Measurements from ENCODE around the gene PTPRE. TPM values are rescaled to one million over a fixed set of nuclear protein-coding genes. Genes with fewer than 3 reads are reported as not detected.

PTPRE gene
- total RNA-seq, 2 donors from 2014 or later, result 6.5 to 8.9 TPM

DNA sequence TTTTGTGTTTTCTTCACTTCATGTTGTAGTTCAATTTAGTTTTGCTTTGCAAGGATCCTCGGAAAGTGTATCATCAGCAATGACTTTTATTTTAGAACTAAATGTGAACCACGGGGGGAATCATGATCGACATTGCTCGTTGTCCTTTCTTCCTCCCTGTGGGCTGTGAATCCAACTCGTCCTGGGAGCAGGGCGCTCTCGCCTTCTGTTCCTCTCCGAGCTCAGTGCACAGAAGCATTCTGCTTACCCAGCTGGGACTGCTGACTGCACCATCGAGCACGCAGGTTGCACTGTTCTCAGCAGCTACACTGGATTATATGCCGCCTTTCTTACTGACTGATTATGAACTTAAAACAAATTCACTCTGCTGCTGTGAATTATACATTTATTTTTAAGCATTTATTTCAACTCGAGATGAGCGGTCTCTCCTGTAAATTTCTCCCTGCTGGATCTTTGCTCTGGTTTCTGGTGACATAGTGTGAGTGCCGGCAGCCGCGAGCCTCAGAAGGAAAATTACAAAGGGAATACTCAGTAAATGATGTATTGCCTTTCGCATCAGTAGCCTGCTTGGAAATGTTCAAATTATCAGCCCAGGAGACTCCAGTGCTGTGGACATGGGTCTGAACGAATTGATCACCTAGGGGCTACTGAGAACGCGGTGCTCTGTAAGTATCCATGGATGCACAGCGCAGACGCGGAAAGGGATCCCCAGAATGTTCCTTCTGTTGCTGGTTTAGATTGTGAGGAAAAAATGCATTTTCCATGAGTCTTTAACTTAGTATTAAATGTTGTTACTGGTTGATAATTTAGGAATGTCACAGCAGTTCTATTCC lies 92.6 kb downstream of the PTPRE start:
- Histone ChIP-seq H3K27me3 (no peaks in the 10 kb centered on the region), H3K27ac (no peak overlapping the region), H3K36me3 (replicated peaks in 1 of 2; ENCODE audit: insufficient read depth in 1 of 2, low read depth in 2 of 2) (no peaks in the 10 kb centered on the region), H3K4me1 (no peaks in the 10 kb centered on the region), H3K4me3 (no peak overlapping the region), H3K9me3 (no peaks in the 10 kb centered on the region)
- no peak for TF ChIP-seq POLR2A (IDR thresholded peaks at IDR 0.05)
- TF ChIP-seq, protein P1, sequence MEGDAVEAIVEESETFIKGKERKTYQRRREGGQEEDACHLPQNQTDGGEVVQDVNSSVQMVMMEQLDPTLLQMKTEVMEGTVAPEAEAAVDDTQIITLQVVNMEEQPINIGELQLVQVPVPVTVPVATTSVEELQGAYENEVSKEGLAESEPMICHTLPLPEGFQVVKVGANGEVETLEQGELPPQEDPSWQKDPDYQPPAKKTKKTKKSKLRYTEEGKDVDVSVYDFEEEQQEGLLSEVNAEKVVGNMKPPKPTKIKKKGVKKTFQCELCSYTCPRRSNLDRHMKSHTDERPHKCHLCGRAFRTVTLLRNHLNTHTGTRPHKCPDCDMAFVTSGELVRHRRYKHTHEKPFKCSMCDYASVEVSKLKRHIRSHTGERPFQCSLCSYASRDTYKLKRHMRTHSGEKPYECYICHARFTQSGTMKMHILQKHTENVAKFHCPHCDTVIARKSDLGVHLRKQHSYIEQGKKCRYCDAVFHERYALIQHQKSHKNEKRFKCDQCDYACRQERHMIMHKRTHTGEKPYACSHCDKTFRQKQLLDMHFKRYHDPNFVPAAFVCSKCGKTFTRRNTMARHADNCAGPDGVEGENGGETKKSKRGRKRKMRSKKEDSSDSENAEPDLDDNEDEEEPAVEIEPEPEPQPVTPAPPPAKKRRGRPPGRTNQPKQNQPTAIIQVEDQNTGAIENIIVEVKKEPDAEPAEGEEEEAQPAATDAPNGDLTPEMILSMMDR (IDR thresholded peaks at IDR 0.05), result no peak
- WGBS, 2 donors, result 55 to 61% methylated on average over 23 of the region's 23 CpGs
- DNase-seq (no peak), ATAC-seq (no peak)
- intact Hi-C loops (cut with DNase I), result no loop called here

DNA sequence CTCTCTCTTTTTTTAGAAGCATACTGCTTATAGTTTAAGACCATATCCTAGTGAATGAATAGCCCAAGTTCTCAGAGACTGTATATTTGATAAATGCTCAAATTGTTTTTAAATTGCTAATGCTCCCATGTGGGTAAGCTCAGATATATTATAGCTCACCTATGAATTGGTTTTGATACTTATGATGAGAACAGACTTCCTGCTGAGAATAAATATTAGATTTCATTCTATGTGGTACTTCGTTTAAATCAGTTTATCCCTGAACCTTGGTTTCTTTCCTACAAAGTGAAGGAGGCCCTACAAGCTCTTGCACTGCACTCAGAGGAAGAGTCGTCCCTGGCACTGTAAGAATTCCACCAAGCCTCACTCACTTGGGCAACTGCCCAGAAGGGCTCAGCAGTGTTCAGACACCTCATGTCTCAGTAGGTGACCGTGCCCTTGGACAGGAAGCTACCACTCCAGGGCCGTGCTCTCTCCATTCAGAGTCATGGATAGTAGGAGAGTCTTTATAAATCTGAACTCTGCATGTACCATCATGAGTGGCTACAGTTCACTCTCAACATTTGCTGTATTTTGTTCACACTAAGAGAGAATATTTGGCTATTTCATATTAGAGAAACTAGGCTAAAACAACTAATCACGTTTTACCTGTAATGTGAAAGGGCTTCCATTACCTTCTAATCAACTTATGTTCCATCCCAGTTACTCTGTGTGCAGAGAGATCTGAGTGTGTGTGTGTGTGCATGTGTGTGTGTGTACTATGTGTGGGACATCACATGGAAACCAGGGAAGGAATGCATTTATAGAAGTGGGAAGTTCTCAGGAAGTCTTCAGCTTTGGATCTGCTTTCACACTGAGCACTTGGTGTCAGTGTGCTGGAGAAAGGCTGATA lies 93.8 kb downstream of the PTPRE start:
- DNase-seq (no peak), ATAC-seq (no peak)
- H3K27me3 ChIP-seq, result no peaks in the 10 kb centered on the region
- 35 to 40% methylated on average over 5 of the region's 5 CpGs for WGBS, 2 donors
- no peak overlapping the region for H3K27ac ChIP-seq
- H3K9me3 ChIP-seq, result no peaks in the 10 kb centered on the region
- no peaks in the 10 kb centered on the region for H3K4me1 ChIP-seq
- TF ChIP-seq POLR2A (IDR thresholded peaks at IDR 0.05), result no peak
- TF ChIP-seq, protein P1 (IDR thresholded peaks at IDR 0.05), result no peak
- H3K36me3 ChIP-seq (replicated peaks in 1 of 2; ENCODE audit: insufficient read depth in 1 of 2, low read depth in 2 of 2), result no peaks in the 10 kb centered on the region
- intact Hi-C loops (cut with DNase I), result no loop called here
- no peak overlapping the region for H3K4me3 ChIP-seq

DNA sequence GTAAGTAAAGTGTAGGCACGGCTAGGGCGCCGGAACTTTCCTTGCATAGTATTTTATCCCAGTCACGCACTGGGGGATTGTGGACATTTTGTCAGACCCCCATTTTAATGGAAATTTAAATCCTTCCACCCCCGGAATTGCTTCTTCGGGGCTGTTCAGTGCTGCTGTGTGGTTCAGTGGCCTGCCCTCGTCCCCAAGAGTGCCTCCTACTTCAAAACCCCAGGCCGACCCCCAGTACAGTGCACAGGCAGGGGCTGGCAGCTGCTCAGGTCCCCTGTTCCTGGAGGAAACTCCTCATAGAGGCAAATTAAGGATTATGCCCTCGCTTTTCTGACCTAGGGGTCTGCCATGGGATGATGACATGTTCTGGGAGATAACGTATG lies 94.5 kb downstream of the PTPRE start:
- no peaks in the 10 kb centered on the region for H3K4me1 ChIP-seq
- TF ChIP-seq POLR2A (IDR thresholded peaks at IDR 0.05), result no peak
- TF ChIP-seq, protein P1 (IDR thresholded peaks at IDR 0.05), result no peak
- H3K27me3 ChIP-seq, result no peaks in the 10 kb centered on the region
- intact Hi-C loops (cut with DNase I), result no loop called here
- H3K27ac ChIP-seq, result no peak overlapping the region
- H3K9me3 ChIP-seq, result no peaks in the 10 kb centered on the region
- 68 to 73% methylated on average over 10 of the region's 10 CpGs for WGBS, 2 donors
- ATAC-seq, result no peak
- no peaks in the 10 kb centered on the region for H3K36me3 ChIP-seq (replicated peaks in 1 of 2; ENCODE audit: insufficient read depth in 1 of 2, low read depth in 2 of 2)
- H3K4me3 ChIP-seq, result no peak overlapping the region
- DNase-seq, result no peak

DNA sequence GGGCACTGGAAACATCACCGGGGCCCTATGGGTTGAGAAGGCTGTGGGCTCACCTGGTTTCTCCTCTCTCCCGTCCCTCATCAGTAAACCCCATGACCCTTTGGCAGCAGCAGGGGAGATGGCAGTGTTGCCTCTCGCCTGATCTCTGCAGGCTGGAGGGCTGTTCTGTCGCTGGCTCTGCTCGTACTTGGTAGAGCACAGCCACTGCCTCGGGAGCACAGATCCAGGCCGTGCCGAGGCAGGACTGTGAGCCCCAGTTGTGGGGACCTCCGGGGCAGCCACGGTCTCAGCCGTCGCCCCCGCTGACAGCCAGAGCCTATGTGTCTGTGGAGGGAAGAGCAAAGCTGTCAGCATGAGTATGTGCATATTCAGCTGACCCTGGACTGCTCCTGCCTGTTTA lies 94.9 kb downstream of the PTPRE start:
- no peak for TF ChIP-seq POLR2A (IDR thresholded peaks at IDR 0.05)
- TF ChIP-seq, protein P1 (IDR thresholded peaks at IDR 0.05), result no peak
- Histone ChIP-seq H3K27ac (no peak overlapping the region), H3K27me3 (no peaks in the 10 kb centered on the region), H3K4me3 (no peak overlapping the region), H3K36me3 (replicated peaks in 1 of 2; ENCODE audit: insufficient read depth in 1 of 2, low read depth in 2 of 2) (no peaks in the 10 kb centered on the region), H3K9me3 (no peaks in the 10 kb centered on the region), H3K4me1 (no peaks in the 10 kb centered on the region)
- intact Hi-C loops (cut with DNase I), result no loop called here
- ATAC-seq (no peak), DNase-seq (no peak)
- WGBS, 2 donors, result 42 to 46% methylated on average over 13 of the region's 13 CpGs

Data from body of pancreas (tissue), 4 donors.